Duodenal mucosa (tissue), 2 donors: ENCODE results near the gene SDK1.

ENCODE experiments used
- H3K27ac ChIP-seq: one replicate; pipeline ENCODE4 v1.7.0; 2013; ENCODE audit warnings: low read depth, low read length
- H3K27me3 ChIP-seq, 2 donors: one replicate each; pipeline ENCODE4 v1.7.0; 2013; ENCODE audit warnings: low read length in 2 of 2, control low read depth in 1 of 2; ENCODE audit not compliant: insufficient read depth in 2 of 2, control insufficient read depth in 1 of 2
- H3K36me3 ChIP-seq, 2 donors: one replicate each; pipeline ENCODE4 v1.7.0; 2013; ENCODE audit warnings: low read length in 2 of 2, control low read depth in 1 of 2; ENCODE audit not compliant: insufficient read depth in 2 of 2, control insufficient read depth in 1 of 2
- H3K4me1 ChIP-seq, 2 donors: one replicate each; pipeline ENCODE4 v1.7.0; 2013; ENCODE audit warnings: low read length in 2 of 2, control low read depth in 1 of 2; ENCODE audit not compliant: insufficient read depth in 2 of 2, control insufficient read depth in 1 of 2
- H3K4me3 ChIP-seq, 2 donors: one replicate each; pipeline ENCODE4 v1.7.0; 2013; ENCODE audit warnings: low read length in 2 of 2, low read depth in 1 of 2
- H3K9ac ChIP-seq, 2 donors: one replicate each; pipeline ENCODE4 v1.7.0; 2013; ENCODE audit warnings: low read length in 2 of 2, low read depth in 1 of 2
- H3K9me3 ChIP-seq, 2 donors: one replicate each; pipeline ENCODE4 v1.7.0; 2013; ENCODE audit warnings: low read length in 2 of 2, control low read depth in 1 of 2; ENCODE audit not compliant: control insufficient read depth in 1 of 2

SDK1 gene

DNA sequence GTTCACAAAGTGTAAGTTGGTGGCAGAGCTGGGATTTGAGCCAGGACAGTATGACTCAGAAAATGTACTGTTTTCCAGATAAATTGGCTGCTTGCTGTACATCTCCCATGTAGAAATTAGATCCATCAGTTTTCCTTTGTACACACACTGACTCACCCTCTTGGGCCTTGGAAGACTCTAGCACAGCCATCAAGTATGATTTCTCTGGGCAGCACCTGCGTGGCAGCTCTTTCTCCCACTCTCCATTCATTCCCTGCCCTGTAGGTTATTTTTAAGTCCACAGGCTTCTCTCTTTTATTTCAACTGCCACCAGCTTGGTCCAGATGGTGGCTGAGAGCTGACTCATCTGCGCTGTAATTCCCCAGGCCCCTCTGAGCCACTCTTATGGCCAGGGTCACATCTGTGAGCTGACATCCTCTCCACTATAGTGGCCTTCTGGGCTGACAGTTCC, 28.3 kb upstream of the SDK1 start:
- no peak overlapping the region for H3K9ac ChIP-seq
- no peak overlapping the region for H3K4me3 ChIP-seq
- H3K27ac ChIP-seq, result no peak overlapping the region
- no peaks in the 10 kb centered on the region for H3K27me3 ChIP-seq
- H3K9me3 ChIP-seq, result no peaks in the 10 kb centered on the region
- H3K36me3 ChIP-seq, result no peaks in the 10 kb centered on the region
- H3K4me1 ChIP-seq, result no peaks in the 10 kb centered on the region

DNA sequence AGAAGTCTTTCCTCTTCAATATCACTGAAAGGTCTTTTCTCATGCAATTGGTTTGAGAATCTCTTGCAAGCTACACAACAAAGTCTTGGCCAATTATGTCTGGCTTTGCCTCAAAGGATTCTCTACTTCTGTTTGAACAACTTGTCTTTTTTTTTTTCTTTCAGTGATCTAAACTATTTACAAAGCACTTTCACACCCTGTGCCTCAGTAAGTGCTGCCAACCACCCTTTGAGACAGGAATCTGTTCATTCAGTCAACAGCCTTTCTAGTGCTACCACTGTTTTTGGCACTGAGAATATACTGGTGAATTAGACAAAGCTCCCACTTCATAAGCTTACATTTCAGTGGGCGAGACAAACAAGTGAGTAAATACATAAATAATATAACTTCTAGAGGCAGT, 26.9 kb upstream of the SDK1 start:
- Histone ChIP-seq H3K4me1 (no peaks in the 10 kb centered on the region), H3K36me3 (no peaks in the 10 kb centered on the region), H3K27me3 (no peaks in the 10 kb centered on the region), H3K9me3 (no peaks in the 10 kb centered on the region), H3K4me3 (no peak overlapping the region), H3K9ac (no peak overlapping the region), H3K27ac (no peak overlapping the region)

DNA sequence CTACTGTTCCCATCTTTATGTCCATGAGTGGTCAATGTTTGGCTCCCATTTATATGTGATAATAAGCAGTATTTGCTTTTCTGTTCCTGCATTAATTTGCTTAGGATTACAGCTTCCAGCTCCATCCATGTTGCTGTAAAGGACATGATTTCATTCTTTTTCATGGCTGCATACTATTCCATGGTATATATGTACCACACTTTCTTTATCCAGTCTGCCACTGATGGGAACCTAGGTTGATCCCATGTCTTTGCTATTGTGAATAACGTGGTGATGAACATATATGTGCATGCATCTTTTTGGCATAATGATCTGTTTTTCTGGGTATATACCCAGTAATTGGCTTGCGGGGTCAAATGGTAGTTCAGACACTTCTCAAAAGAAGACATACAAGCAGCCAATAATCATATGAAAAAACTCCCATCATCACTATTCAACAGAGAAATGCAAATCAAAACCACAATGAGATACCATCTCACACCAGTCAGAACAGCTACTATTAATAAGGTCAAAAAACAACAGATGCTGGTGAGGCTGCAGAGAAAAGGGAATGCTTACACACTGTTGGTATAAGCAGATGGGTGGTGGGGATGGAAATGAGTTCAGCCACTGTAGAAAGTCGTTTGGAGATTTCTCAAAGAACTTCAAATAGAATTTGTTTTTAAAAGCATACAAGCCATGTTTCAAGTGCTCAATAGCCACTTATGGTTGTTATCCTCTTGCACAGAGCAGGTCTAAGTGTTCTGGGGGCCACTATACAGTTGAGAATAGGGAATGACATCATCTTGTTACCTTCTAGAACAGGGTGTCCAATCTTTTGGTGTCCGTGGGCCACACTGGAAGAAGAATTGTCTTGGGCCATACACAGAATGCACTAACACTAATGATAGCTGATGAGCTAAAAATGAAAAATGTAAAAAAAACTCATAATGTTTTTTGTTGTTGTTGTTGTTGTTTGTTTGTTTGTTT, 23.2 kb upstream of the SDK1 start:
- H3K9me3 ChIP-seq, result no peaks in the 10 kb centered on the region
- no peak overlapping the region for H3K4me3 ChIP-seq
- H3K9ac ChIP-seq, result no peak overlapping the region
- H3K36me3 ChIP-seq, result no peaks in the 10 kb centered on the region
- H3K27ac ChIP-seq, result no peak overlapping the region
- H3K27me3 ChIP-seq, result no peaks in the 10 kb centered on the region
- no peaks in the 10 kb centered on the region for H3K4me1 ChIP-seq

GRCh38 chr7:3279147-3279818, 21.8 kb upstream of the SDK1 start:
- Histone ChIP-seq H3K36me3 (no peaks in the 10 kb centered on the region), H3K27ac (no peak overlapping the region), H3K9me3 (no peaks in the 10 kb centered on the region), H3K4me1 (no peaks in the 10 kb centered on the region), H3K27me3 (no peaks in the 10 kb centered on the region), H3K4me3 (no peak overlapping the region), H3K9ac (no peak overlapping the region)

DNA sequence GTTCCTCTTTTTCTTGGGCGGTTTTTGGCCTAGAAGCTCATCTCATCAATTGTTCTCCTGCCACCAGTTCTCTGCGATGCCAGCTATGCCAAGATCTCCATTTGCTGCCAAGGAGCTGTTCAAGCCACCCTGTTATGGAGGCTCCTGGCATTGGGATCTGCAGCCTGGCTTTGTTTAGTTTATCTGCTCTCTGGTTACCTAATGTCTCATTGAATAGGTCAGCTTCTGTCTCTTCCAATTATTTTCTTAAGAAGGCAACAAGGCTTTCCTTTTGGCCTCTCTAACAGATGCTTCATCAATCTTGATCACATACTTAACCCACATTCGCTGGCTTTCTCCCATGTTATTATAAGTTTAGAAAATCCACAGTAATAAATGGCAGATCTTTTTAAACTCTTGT, 20.6 kb upstream of the SDK1 start:
- no peaks in the 10 kb centered on the region for H3K27me3 ChIP-seq
- H3K4me1 ChIP-seq, result no peaks in the 10 kb centered on the region
- no peak overlapping the region for H3K9ac ChIP-seq
- no peaks in the 10 kb centered on the region for H3K9me3 ChIP-seq
- H3K27ac ChIP-seq, result no peak overlapping the region
- no peaks in the 10 kb centered on the region for H3K36me3 ChIP-seq
- H3K4me3 ChIP-seq, result no peak overlapping the region

DNA sequence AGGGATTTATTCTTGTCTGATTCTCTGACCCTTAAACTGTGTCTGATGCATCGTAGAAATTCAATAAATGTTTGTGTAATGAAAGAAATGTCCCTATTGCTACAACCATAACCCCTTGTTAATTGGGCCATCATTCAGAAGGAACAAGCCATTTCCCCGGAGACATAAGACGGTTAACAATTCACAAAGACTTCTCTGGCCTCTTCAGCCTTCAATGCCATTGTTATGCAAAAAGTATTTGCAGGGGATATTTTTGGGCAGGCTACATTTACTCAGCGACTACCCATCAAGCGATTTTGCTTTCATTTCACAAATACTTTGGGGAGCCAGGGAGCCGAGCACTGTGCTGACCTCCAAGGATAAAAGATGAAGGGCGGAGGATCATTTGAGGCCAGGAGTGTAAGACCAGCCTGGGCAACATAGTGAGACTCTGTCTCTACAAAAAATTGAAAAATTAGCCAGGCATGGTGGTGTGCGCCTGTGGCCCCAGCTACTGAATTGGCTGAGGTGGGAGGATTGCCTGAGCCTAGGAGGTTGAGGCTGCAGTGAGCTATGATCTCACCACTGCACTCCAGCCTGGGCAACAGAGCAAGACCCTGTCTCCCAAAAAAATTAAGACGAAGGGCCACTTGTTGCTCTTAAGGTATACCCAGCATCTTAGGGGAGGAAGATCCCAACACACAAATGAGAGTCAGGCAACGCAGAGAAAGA, 20.0 kb upstream of the SDK1 start:
- Histone ChIP-seq H3K27me3 (no peaks in the 10 kb centered on the region), H3K4me1 (no peaks in the 10 kb centered on the region), H3K9ac (no peak overlapping the region), H3K4me3 (no peak overlapping the region), H3K9me3 (no peaks in the 10 kb centered on the region), H3K36me3 (no peaks in the 10 kb centered on the region), H3K27ac (no peak overlapping the region)

DNA sequence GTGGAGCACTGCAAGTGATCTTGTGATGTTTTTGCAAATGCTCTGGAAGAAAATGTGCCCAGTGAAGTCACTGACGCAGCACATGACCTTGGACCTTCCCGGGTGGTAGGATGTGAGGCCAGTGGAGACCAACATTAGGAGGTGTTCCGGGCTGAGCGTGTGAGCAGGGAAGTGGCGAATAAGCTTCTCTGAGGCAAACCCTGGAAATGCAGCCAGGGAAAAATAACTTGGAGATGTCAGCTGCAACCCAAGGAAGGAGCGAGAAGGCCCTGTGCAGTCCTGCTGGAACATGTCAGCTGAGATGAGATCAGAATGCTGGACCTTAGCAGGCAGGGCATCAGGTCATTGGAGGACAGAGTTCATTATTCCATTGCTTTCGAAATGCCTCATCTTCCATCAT, 18.6 kb upstream of the SDK1 start:
- no peaks in the 10 kb centered on the region for H3K9me3 ChIP-seq
- H3K36me3 ChIP-seq, result no peaks in the 10 kb centered on the region
- no peak overlapping the region for H3K27ac ChIP-seq
- no peaks in the 10 kb centered on the region for H3K27me3 ChIP-seq
- H3K4me3 ChIP-seq, result no peak overlapping the region
- H3K4me1 ChIP-seq, result no peaks in the 10 kb centered on the region
- H3K9ac ChIP-seq, result no peak overlapping the region

DNA sequence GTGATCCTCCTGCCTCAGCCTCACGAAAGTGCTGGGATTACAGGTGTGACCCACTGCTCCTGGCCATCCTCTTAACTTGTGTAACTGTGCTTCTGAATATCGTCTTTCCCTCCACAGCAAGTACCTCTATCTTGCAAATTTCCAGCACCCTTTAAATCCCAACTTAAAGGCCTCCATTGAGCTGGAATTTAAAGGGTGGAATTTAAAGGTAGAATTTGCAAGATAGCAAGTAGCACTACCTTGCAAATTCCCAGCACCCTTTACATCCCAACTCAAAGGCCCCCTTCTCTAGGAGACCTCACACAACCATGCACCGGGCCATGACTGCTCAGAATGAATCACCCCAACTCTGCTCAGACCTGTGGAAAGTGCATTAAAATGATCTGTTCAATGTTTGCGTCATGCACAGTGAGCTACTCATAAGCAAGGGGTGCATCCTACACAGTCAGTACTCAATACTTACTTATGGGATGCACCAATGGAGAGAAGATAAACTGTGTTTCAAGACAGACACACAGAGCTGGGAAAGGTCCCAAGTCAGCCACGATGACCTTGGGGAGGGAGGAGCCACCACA, 17.8 kb upstream of the SDK1 start:
- Histone ChIP-seq H3K9ac (no peak overlapping the region), H3K27me3 (no peaks in the 10 kb centered on the region), H3K4me1 (no peaks in the 10 kb centered on the region), H3K36me3 (no peaks in the 10 kb centered on the region), H3K9me3 (no peaks in the 10 kb centered on the region), H3K4me3 (no peak overlapping the region), H3K27ac (no peak overlapping the region)

DNA sequence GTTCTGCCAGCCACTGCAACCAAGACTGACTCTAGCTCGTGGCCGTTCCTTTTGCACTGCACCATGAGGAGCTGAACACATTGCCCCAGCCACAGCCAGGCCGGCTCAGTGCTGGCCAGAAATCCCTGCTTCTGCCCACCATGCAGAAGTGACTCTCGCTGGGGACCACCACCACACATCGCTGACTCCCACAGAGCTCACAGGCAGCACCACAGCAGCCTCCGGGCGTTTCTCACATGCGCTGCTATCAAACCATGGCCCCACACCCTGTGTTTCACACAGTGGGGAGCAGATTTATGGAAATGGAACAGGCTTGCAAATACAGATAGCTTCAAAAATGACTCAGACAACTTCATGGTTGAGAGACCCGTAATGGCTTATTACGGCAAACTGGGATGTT, 15.4 kb upstream of the SDK1 start:
- H3K9me3 ChIP-seq, result peaks cover 0 to 6% of the 10 kb centered on the region in 2 donors
- no peak overlapping the region for H3K9ac ChIP-seq
- no peaks in the 10 kb centered on the region for H3K27me3 ChIP-seq
- no peak overlapping the region for H3K4me3 ChIP-seq
- no peaks in the 10 kb centered on the region for H3K36me3 ChIP-seq
- H3K4me1 ChIP-seq, result no peaks in the 10 kb centered on the region
- H3K27ac ChIP-seq, result no peak overlapping the region

DNA sequence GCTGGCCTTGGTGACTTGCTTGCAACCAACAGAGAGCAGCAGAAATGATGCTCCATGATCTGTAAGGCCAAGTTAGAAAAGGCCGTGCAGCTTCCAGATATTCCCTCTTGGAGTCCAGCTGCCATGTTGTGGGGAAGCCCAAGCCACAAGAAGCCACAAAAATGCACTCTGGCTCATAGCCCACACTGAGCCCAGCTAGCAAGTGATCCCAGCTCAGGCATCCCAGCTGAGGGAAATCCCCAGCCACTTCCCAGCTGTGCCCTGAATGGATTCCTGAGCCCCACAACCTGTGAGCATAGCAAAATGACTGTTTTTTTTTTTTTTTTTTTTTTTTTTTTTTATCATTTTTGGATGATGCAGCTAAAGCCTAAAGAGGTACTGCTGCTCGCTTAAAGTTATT, 11.1 kb upstream of the SDK1 start:
- Histone ChIP-seq H3K9me3 (peaks cover 0 to 6% of the 10 kb centered on the region in 2 donors), H3K36me3 (no peaks in the 10 kb centered on the region)

More for the DNA sequence above, 11.1 kb upstream of the SDK1 start:
- no peak overlapping the region for H3K4me3 ChIP-seq
- no peaks in the 10 kb centered on the region for H3K27me3 ChIP-seq
- no peak overlapping the region for H3K27ac ChIP-seq
- H3K4me1 ChIP-seq, result peaks cover 0 to 12% of the 10 kb centered on the region in 2 donors
- no peak overlapping the region for H3K9ac ChIP-seq
